Hematopoietic multipotent progenitor cell treated with erythropoietin and hydrocortisone succinate and interleukin-3 and kit ligand, for 4 days (in vitro differentiated cells): ENCODE results near the gene MERTK.
"Not testable (repeated sequence)": the region's sequence is repeated elsewhere in the genome, so short reads cannot be mapped to it uniquely, and the experiment has no call there.

Experiments
- DNase-seq: peaks from one replicate; pipeline ENCODE4 v3.0.0-alpha.2; 2015

Gene MERTK

DNA sequence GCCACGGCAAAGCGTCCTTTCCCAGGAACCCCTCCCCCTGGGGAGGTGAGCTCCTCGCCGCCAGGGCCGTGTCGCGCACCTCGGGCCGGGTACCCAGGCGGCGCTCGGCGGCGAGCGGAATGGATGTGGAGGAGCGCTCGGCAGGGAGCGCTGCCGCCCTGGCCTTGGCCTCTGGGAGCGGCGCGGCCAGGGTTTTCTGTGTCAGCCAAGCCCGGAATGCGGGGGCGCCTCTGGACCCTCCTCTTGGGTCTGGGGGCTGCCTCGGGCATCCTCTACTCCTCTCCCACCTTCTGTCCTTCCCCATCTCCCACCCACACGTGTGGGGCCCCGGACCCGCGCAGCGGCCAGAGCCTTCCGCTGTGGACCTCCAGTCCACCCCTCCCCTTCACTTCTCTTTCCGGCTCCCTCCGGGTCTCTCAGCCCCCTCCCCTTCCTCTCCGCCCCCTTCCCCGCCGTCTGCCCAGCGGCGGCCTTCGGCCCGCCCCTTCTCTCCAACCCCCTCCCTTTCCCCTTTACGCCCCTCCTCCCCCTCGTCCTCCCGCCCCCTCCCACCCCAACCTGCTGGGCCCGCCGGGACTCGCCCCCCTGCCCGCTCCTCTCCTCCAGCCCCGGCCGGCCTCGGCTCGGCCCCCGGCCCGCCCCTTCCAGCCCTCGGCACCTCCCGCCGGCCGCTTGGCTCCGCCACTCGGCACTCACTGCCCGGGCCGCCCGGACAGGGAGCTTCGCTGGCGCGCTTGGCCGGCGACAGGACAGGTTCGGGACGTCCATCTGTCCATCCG lies at the start of gene MERTK:
Gene MERTK (plus strand): TSS at position 684 of the 779 bp plus-strand sequence. CDS start 129 bp downstream, outside the sequence.
- DNase-seq = peak; percentile 88

DNA sequence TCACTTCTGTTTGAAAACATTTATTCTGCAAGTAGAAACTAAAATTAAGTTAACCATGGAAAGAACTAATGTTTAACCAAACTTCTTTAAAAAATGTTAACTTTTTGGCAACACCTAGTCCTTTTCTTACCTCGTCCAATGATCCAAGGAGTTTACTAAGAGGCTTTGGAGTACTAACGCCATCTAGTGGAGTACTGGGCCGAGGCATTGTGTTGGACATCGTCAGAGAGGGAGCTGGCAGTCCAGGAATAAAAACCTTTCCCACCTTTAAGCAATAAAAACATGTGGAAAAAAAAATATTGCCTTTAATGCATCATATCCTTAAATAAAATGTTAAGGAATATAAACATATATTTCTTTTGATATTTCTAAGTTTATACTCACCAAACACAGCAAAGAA lies 47.8 kb upstream of the MERTK start:
- DNase-seq = peak; percentile 42

DNA sequence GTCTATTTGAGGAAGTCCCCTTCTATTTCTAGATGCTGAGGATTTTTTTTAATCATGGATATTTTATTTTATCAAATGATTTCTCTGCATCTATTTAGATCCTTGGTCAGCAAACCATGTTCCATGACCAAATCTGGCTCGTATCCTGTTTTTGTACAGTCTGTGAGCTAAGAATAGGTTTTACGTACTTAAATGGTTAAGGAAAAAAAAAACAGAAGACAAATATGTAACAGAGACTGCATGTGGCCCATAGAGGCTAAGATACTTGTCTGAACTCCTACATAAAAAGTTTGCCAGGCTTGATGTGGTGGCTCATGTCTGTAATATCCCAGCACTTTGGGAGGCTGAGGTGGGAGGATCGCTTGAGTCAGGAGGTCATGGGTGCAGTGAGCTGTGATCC lies 45.9 kb upstream of the MERTK start:
- DNase-seq = not testable (repeated sequence)

DNA sequence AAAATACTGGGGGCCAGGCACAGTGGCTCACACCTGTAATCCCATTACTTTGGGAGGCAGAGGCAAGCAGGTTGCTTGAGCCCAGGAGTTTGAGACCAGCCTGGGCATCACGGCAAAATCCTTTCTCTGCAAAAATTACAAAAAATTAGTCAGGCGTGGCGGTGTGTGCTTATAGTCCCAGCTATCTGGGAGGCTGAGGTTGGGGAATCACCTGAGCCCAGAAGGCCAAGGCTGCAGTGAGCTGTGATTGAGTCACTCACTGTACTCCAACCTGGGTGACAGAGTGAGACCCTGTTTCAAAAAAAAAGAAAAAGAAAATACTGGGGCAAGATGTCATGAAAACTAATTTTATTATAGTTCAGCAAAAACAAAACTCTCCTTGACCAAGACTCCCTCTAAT lies 38.4 kb upstream of the MERTK start:
- not testable (repeated sequence) for DNase-seq

DNA sequence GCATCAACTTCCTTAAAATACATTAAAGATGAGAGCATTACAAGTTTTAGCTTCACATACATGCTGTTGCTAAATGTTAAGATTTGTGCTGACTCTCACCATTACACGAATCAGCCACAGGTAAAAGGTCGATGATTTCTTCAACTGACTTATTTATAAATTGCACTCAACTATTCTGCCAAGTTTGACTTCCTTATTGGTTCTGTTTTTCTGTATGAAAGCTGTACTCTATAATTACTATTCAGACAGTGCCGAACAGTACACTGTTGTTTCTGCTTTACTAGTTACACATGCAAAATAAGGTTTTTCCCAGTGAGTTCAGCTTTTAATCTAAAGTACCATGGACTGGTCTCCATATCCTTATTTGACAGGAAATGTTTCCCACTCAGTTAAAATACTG lies 33.3 kb upstream of the MERTK start:
- DNase-seq = not testable (repeated sequence)

DNA sequence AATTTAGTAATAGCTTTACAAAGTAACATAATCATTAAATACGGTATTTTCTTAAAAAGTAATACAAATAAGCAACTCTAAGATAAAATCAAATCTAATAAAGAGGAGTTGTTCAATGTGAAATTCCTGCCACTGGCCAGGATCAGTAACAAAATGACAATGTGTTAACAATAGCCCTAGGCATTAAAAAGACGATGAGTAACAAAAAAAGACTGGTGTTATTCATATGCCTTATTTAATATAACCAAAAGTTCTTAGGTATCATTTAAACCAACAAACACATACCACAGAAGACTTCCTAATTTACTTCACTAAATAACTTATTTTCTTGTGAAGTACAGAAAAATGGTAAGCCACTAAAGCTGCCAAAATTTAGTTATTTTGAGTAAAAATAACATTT lies 25.6 kb upstream of the MERTK start:
- DNase-seq = not testable (repeated sequence)

DNA sequence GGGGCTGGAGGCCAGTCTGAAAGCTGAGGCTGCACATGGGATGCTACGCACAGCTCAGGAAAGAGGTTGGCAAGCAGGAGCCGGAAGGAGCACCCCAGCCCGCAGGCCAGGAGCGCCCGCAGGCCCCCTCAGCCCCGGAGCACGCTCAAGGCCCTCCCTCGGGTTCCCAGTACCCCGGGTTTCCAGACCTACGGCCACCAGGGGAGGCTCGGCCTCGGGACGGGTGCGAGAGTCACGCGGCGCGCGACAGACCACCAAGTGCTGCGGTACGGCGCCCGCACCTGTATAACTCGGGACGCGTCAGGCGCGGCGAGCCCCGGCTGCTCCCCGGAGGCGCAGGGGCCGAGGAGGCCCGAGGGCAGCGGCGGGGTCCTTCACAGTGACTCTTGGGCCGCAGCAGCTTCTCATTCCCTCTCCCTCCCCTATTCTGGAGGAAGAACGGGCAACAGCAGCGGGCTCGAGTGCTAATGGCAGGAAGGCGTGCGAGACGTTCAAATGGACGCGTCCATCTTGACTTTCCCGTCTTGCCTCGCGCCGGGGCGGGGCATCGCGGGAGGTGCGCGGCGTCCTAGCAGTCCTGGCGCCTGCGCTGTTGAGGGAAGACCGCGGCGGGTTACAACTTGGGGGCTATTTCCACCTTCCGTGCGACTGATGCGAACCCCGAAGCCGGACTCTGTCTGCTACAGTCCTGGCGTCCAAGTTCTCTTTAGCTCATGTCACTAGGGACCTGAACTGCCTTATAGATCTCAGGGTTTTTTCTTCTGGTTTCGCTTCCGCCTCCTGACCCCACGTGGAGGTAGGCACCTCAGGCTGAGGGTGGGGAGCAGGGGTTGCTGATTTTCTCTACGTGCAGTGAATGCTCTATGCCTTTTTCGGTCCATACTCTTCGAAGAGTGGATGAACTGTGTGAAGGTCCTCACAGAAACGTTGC lies 14.5 kb upstream of the MERTK start, which contains the start of gene ANAPC1:
Gene ANAPC1 (minus strand): TSS at position 533 of the 931 bp plus-strand sequence. CDS start 3,368 bp downstream, outside the sequence.
- DNase-seq = peak; percentile 97

DNA sequence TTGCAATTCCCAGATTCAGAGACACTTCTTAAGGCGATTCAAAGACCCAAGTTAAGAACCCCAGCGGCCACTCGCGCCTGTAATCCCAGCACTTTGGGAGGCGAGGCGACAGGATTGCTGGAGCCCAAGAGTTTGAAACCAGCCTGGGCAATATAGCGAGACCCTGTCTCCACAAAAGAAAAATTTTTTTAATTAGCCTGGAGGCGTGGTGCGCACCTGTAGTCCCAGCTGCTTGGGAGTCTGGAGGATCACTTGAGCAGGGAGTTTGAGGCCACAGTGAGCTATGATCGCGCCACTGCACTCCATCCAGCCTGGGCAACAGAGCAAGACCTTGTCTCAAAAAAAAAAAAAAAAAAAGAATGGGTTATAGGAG lies 13.8 kb upstream of the MERTK start:
- DNase-seq = no peak

DNA sequence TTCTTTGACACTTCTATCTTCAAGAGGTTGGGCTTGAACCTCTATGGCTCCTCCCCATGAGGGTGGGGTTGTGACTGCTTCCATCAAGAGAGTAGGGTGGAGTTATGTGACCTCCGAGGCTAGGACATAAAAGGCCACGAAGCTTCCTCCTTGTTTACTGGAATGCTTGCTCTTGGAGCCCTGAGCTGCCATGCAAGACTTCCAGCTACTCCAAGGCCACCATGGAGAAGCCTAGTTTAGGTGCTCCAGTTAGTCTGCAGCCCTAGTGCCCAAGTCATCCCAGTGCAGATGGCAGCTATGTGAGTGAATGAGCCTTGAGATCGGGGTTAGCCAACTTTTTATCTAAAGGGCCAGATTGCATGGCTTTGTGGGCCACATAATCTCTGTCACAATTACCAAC lies 2.4 kb upstream of the MERTK start:
- DNase-seq = peak; percentile 64

DNA sequence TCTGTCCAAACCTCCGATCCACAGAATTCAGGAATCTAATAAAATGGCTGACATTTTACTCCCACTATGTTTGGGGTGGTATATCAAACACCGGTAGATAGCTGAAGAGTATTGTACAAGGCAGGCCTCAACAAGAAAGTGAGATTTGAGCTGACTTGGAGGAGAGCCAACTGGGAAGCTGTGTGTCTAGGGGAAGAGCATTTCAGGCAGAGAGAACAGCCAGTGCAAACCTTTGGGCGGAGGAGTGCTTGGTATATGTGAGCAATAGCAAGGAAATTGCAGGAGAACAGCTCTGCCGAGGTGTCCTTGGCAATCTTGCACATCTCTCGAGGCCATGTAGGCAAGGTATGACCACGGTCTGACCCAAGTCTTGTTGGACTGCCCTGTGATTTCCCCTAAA lies 1.8 kb upstream of the MERTK start:
- DNase-seq = no peak

DNA sequence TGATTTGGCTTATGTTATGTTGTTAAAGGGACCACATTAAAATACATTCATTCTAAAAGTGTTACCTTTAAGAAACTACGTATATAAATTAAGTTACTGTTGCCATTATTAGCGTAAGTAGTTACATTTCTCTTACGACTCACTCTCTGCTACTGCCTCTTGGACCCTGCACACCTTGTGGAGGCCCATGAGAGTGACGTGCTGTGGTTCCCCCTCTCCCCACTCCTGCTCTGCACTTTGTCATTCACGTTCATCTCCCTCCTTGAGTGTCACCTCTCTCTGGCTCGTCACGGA lies 830 bp upstream of the MERTK start:
- DNase-seq = no peak

DNA sequence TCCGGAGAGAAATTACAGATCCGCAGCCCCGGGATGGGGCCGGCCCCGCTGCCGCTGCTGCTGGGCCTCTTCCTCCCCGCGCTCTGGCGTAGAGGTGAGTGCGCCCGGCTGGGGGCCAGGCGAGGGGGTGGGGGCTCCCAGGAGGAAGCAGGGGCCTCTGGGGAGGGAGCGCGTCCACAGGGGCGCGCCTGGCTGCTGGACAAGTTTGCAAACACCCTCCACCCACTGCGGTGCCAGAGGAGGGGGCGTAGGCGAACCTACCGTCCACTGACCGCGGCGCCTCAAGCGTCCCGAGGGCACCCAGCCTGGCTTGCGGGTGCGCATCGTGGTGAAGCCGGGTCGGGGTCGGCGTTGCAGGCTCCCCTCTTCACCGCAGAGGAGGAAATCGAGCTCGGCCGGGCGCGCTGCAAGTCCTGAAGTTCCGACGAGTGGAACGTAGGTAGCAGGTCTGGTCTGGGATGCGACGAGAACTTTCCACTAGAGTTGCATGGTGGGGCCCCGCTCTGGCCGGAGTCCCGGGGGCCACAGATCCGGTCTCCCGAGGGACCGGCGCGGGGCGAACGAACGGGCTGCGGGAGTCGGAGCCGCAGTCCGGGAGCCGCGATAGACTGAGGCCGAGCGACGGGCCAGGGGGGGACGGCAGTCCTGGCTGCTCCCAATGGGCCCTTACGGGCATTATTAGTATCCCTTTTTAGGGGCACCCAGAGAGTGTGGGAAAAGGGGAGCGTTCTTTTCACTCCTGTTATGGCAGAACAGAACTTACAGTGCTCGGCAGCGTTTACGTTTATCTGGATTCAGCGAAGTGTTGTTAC lies 502 bp downstream of the MERTK start:
- peak; percentile 54 for DNase-seq

DNA sequence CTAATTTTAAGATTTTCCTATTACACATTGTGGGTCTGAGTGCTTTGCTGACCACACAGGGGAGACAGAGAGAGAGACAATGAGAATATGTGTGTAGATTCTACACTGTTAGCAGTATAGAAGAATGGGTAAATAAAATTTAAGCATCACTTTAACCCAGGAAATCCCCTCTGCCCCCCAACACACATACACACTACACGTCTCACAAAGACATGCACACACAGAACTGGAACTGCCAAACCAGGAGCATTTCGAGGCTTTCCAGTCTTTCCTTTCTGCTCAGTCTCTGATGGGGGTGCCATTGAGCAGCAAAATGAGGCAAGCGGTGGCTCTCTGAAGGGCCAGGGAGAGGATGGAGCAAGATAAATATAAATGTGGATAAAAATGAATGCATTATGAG lies 2.5 kb downstream of the MERTK start:
- DNase-seq = peak; percentile 74

DNA sequence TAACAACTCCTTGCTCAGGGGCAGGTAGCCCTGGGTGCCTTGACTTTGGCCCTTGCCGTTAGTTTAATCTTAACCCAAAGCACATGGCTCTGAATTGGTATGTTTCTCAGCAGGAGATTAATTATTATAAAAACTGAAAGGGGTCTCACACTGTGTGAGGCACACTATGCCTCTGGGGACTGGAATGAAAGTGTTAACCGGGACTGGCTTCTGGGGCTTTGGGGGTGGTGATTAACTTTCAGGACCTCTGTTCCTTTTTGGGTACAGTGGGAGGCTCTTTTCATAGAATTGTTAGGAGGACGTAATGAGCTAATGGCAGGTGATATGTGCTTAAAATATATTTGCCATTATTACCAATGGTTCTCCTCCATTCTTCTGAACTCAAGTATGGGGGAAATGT lies 5.1 kb downstream of the MERTK start:
- DNase-seq = no peak

DNA sequence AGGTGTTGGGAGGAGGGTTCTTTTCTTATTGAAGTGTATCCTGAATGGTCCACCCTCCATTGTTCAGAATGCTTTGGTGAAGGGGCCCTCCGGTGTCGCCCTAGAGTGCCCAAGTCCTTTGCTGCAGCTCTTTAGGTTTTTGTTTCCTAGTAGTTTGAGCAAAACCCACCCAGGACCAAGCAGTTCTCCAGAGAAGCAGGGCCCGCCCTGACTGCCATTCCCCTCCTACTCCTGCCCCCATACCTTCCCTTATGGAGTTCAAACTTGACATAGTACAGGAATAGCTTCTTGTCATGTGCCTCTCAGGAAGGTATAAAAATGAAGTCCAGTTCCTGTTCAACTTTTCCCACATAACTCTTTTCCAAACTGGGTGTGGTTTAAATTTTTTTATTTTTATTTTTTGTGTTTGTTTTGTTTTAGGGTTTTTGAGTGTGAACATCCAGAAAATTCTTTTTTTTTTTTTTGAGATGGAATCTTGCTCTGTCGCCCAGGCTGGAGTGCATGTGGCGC lies 5.6 kb downstream of the MERTK start:
- DNase-seq = no peak

DNA sequence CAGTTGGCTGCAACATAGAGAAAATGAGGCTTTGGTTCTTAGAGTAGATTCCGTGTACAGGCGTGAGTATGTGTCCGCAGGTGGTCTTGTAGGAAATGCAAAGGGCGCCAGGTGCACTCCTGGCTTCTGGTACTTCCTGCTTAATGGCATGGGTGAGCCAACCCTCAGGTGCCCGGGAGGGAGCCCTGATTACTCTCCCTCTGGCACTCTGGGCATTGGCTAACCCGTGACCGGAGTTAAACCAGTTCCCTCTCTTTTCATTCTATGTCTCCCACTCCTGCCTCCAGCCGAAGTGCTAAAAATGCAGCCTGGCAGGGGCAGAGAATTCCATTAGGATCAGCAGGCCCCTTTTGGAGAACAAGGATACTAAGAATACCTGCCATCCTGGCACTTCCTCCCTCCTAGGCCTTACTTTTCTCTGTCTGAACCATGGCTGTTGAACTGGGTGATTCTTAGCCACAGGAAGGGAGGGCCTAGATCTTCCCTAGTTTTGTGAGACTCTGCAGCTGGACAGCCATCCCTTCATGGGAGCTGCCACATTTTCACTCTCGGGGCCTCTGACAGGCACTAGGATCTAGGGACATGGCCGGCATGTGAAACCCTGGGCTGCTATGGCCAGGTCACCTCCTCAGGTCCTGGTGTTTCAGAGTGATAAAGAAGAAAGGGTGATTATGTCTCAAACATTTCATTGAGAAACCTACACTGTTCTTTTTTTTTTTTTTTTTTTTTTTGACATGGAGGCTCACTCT lies 6.5 kb downstream of the MERTK start:
- no peak for DNase-seq

DNA sequence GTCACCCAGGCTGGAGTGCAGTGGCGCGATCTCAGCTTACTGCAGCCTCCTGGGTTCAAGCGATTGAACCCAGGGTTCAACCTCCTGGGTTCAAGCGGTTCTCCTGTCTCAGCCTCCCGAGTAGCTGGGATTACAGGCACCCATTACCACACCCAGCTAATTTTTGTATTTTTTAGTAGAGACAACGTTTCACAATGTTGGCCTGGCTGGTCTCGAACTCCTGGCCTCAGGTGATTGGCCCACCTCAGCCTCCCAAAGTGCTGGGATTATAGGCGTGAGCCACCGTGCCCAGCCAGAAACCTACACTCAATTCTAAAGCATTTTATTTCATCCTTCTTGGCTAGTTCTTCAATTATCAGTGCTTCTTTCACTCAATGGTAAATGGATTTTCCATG lies 7.1 kb downstream of the MERTK start:
- not testable (repeated sequence) for DNase-seq

DNA sequence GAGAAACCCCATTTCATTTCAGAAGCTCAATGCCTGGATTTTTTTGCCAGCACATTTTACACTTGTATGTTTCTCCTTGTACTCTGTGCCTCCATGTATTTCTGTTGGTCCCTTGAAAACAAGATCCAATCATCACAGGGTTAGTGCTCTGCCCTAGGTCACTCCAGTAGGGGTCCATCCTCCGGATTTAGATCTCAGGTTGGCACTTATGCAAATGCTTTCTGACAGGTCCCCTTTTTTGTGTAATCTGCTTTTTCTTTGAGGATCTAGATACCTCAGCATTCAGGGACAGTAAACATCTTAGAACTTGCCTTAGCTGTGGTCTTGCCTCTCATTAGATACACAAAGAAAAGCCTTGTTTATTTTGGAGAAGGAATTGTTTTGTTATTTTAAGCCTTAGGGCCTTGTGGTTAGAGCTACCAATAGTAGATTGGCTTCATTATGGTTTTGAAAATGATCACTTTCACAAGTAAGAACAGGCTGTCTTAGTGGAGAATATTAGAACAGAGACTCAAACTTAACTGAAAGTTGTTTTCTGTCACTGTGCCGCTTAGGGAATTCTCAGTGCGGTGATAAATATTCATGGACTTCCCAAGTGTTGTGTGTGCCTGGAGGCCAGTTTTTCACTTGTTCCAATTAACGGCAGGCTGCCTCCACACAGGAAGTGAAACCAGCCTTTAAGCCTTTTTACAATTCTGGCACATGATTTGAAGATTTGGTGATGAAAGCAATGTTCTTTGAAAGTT lies 7.8 kb downstream of the MERTK start:
- no peak for DNase-seq

DNA sequence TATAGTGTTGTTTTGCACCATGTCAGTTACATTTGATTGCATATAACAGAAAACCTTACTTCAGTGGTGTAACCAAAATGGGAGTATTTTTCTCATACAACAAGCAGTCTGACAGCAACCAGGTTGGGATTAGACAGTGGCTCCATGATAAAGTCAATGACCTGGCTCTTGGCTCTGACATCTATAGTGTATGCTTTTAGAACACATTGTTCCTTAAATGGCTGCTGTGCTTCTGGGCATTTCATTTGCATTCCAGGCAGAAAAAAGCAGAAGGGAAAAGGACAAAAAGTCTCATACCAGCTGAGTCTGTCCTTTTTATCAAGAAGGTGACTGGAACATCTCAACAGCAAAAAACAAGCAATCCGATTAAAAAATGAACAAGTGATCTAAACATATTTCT lies 10.2 kb downstream of the MERTK start:
- DNase-seq = no peak

DNA sequence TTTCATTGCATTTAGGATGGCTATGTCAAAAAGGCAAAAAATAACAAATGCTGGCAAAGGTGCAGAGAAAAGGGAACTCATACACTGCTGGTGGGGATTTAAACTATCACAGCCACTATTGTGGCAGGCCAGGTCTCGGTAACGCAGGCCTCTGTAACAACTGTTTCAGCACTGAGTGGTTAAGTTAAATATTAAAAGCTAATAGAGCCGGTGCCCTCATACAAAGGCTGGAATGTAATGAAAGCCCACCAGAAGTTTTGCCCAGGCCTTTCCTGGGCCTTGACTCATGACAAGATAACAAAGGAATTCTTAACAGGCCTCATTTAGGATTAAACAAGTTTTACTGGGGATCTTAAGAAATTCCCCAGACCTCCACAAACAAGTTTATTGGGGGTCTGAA lies 10.7 kb downstream of the MERTK start:
- no peak for DNase-seq

DNA sequence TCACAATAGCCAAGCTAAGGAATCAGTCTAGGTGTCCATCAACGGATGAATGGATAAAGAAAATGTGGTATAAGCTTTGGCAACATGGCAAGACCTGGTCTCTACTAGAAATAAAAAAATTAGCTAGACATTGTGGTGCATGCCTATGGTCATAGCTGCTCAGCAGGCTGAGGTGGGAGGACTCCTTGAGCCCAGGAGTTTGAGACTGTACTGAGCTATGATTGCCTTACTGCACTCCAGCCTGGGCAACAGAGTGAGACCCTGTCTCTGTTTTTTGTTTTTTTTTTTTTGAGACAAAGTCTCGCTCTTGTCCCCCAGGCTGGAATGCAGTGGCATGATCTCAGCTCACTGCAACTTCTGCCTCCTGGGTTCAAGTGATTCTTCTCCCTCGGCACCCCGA lies 11.6 kb downstream of the MERTK start:
- DNase-seq = not testable (repeated sequence)
